GM23338 (cell line): Measurements from ENCODE around the gene ANKRD60. TPM values are rescaled to one million over a fixed set of nuclear protein-coding genes. Genes with fewer than 3 reads are reported as not detected.

Source experiments
- ATAC-seq: fragments of 200-7000 bp; cut with Tn5 transposase; 3 replicates; pipeline ENCODE4 v1.9.1; 2020
- DNase-seq: peaks from one replicate; pipeline ENCODE4 v3.0.0-alpha.2; 2015; ENCODE audit warnings: low spot score
- H2AFZ ChIP-seq: fragments of 200-600 bp; sonication (generic); 2 replicates; pipeline ENCODE4 v1.8.0; 2016; ENCODE audit warnings: antibody characterized with exemption, mild to moderate bottlenecking, moderate library complexity
- H3F3A ChIP-seq: fragments of 200-600 bp; sonication (generic); replicated peaks from 2 replicates; pipeline ENCODE4 v1.8.0; 2017; ENCODE audit warnings: antibody characterized with exemption, mixed run types, low read depth
- H3K27ac ChIP-seq: fragments of 200-600 bp; sonication (generic); 2 replicates; pipeline ENCODE4 v1.6.1; 2016; ENCODE audit warnings: low read depth
- H3K27me3 ChIP-seq: fragments of 200-600 bp; sonication (generic); 2 replicates; pipeline ENCODE4 v1.8.0; 2016; ENCODE audit warnings: mild to moderate bottlenecking, mixed run types, moderate library complexity; ENCODE audit not compliant: insufficient read depth
- H3K36me3 ChIP-seq: fragments of 200-600 bp; sonication (generic); 2 replicates; pipeline ENCODE4 v1.8.0; 2016; ENCODE audit warnings: mild to moderate bottlenecking; ENCODE audit not compliant: insufficient read depth
- H3K4me1 ChIP-seq: fragments of 200-600 bp; sonication (generic); 2 replicates; pipeline ENCODE4 v1.8.0; 2016; ENCODE audit warnings: mild to moderate bottlenecking, moderate library complexity; ENCODE audit not compliant: insufficient read depth
- H3K4me2 ChIP-seq: fragments of 200-600 bp; sonication (generic); 2 replicates; pipeline ENCODE4 v1.7.1; 2017; ENCODE audit warnings: mixed run types
- H3K4me3 ChIP-seq: fragments of 200-600 bp; sonication (generic); 2 replicates; pipeline ENCODE4 v1.6.1; 2016; ENCODE audit warnings: mixed run types
- H3K79me2 ChIP-seq: fragments of 200-600 bp; sonication (generic); replicated peaks from 2 replicates; pipeline ENCODE4 v1.8.0; 2017; ENCODE audit warnings: mild to moderate bottlenecking; ENCODE audit not compliant: insufficient read depth
- H3K9me2 ChIP-seq: fragments of 200-600 bp; sonication (generic); 2 replicates; pipeline ENCODE4 v1.8.0; 2017; ENCODE audit not compliant: insufficient read depth
- H4K20me1 ChIP-seq: fragments of 200-600 bp; sonication (generic); replicated peaks from 2 replicates; pipeline ENCODE4 v1.8.0; 2017; ENCODE audit warnings: mild to moderate bottlenecking; ENCODE audit not compliant: insufficient read depth
- H3K27ac Mint-ChIP-seq: 2 replicates; pipeline ENCODE4 v1.8.0; 2020; ENCODE audit warnings: inconsistent platforms, mild to moderate bottlenecking, moderate library complexity, mixed read lengths
- H3K27me3 Mint-ChIP-seq: 3 replicates; pipeline ENCODE4 v1.8.0; 2022; ENCODE audit warnings: low read depth, mild to moderate bottlenecking, moderate library complexity, mixed read lengths, inconsistent platforms; ENCODE audit not compliant: insufficient read depth, poor library complexity
- H3K36me3 Mint-ChIP-seq: 3 replicates; pipeline ENCODE4 v1.8.0; 2021; ENCODE audit warnings: low read depth, mild to moderate bottlenecking, inconsistent platforms, moderate library complexity, mixed read lengths
- H3K4me1 Mint-ChIP-seq: 3 replicates; pipeline ENCODE4 v1.8.0; 2020; ENCODE audit warnings: mild to moderate bottlenecking, inconsistent platforms, mixed read lengths
- H3K4me3 Mint-ChIP-seq: 3 replicates; pipeline ENCODE4 v1.8.0; 2021; ENCODE audit warnings: moderate library complexity, mild to moderate bottlenecking, inconsistent platforms, mixed read lengths
- H3K9me3 Mint-ChIP-seq: 3 replicates; pipeline ENCODE4 v1.8.0; 2020; ENCODE audit warnings: moderate library complexity, mild to moderate bottlenecking, inconsistent platforms, mixed read lengths
- CREB1 ChIP-seq: fragments of 250-450 bp; sonication (Bioruptor Pico); IDR thresholded peaks from 2 replicates; pipeline ENCODE4 v1.5.0; 2020; ENCODE audit warnings: low read depth, mild to moderate bottlenecking, moderate library complexity
- ETS1 ChIP-seq: IDR thresholded peaks from 2 replicates; pipeline ENCODE4 v1.6.1; 2016; ENCODE audit warnings: antibody characterized with exemption
- EZH2 ChIP-seq: fragments of 200-600 bp; sonication (generic); IDR thresholded peaks from one replicate; pipeline ENCODE4 v1.8.0; 2017; ENCODE audit warnings: antibody characterized with exemption, mild to moderate bottlenecking, low read depth; ENCODE audit not compliant: unreplicated experiment
- EZH2phosphoT487 ChIP-seq: fragments of 200-600 bp; sonication (generic); IDR thresholded peaks from one replicate; pipeline ENCODE4 v1.8.1; 2018; ENCODE audit warnings: antibody characterized with exemption; ENCODE audit not compliant: unreplicated experiment
- JUNB ChIP-seq: IDR thresholded peaks from one replicate; pipeline ENCODE4 v1.6.1; 2016; ENCODE audit warnings: antibody characterized with exemption; ENCODE audit not compliant: unreplicated experiment
- NANOG ChIP-seq: IDR thresholded peaks from 2 replicates; pipeline ENCODE4 v1.6.1; 2016; ENCODE audit warnings: antibody characterized with exemption, borderline replicate concordance
- POLR2AphosphoS5 ChIP-seq: IDR thresholded peaks from 2 replicates; pipeline ENCODE4 v1.6.1; 2016; ENCODE audit warnings: antibody characterized with exemption, low read depth
- STAT1 ChIP-seq: IDR thresholded peaks from one replicate; pipeline ENCODE4 v1.6.1; 2016; ENCODE audit warnings: antibody characterized with exemption; ENCODE audit not compliant: unreplicated experiment
- ZNF114 ChIP-seq: fragments of 250-450 bp; sonication (Bioruptor Pico); IDR thresholded peaks from 2 replicates; pipeline ENCODE4 v1.5.0; 2020; ENCODE audit warnings: mild to moderate bottlenecking, moderate library complexity
- ZNF331 ChIP-seq: fragments of 250-450 bp; sonication (Bioruptor Pico); IDR thresholded peaks from 2 replicates; pipeline ENCODE4 v1.5.0; 2020; ENCODE audit warnings: low read depth, mild to moderate bottlenecking, moderate library complexity
- ZNF462 ChIP-seq: fragments of 250-450 bp; sonication (Bioruptor Pico); IDR thresholded peaks from 2 replicates; pipeline ENCODE4 v1.5.0; 2020; ENCODE audit warnings: mild to moderate bottlenecking, moderate library complexity
- polyA plus RNA-seq: library from polyadenylated mRNA; unstranded; fragments of >200 nt; fragmentation: Nextera tagmentation; extraction: Ambion mirVana; gene quantifications from 2 replicates; pipeline ENCODE4 v1.2.1, GENCODE V29; 2016
- total RNA-seq: library from RNA; depleted of rRNA; stranded (reverse); fragments of >200 nt; shearing (Covaris generic); gene quantifications from 2 replicates; pipeline ENCODE4 v1.2.3, GENCODE V29; 2014
- TF ChIP-seq, protein P1 (sequence below): IDR thresholded peaks from one replicate; pipeline ENCODE4 v1.6.1; 2018; ENCODE audit warnings: antibody characterized with exemption; ENCODE audit not compliant: unreplicated experiment
- TF ChIP-seq, protein P2 (sequence below), 2 experiments: fragments of 200-600 bp in 1 of 2; sonication (generic) in 1 of 2; conservative IDR thresholded peaks; 2 replicates each; pipeline versions ENCODE4 v1.5.1 to v1.6.1; 2016 to 2017; ENCODE audit warnings: antibody characterized with exemption in 2 of 2, low read depth in 2 of 2, mild to moderate bottlenecking in 2 of 2, moderate library complexity in 1 of 2

The ANKRD60 gene
- total and polyA plus RNA-seq, 2 experiments from 2014 or later = not detected

- H3K36me3 Mint-ChIP-seq = no peaks in the 10 kb centered on the region
- TF ChIP-seq STAT1 = no peak
- no peak for TF ChIP-seq JUNB
- TF ChIP-seq NANOG = no peak
- no peak for TF ChIP-seq POLR2AphosphoS5
- TF ChIP-seq ZNF462 (CRISPR knock-in tag) = no peak
- no peak for TF ChIP-seq EZH2phosphoT487
- TF ChIP-seq CREB1 = no peak
- TF ChIP-seq, protein P1, sequence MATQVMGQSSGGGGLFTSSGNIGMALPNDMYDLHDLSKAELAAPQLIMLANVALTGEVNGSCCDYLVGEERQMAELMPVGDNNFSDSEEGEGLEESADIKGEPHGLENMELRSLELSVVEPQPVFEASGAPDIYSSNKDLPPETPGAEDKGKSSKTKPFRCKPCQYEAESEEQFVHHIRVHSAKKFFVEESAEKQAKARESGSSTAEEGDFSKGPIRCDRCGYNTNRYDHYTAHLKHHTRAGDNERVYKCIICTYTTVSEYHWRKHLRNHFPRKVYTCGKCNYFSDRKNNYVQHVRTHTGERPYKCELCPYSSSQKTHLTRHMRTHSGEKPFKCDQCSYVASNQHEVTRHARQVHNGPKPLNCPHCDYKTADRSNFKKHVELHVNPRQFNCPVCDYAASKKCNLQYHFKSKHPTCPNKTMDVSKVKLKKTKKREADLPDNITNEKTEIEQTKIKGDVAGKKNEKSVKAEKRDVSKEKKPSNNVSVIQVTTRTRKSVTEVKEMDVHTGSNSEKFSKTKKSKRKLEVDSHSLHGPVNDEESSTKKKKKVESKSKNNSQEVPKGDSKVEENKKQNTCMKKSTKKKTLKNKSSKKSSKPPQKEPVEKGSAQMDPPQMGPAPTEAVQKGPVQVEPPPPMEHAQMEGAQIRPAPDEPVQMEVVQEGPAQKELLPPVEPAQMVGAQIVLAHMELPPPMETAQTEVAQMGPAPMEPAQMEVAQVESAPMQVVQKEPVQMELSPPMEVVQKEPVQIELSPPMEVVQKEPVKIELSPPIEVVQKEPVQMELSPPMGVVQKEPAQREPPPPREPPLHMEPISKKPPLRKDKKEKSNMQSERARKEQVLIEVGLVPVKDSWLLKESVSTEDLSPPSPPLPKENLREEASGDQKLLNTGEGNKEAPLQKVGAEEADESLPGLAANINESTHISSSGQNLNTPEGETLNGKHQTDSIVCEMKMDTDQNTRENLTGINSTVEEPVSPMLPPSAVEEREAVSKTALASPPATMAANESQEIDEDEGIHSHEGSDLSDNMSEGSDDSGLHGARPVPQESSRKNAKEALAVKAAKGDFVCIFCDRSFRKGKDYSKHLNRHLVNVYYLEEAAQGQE = no peak
- no peak for TF ChIP-seq ETS1
- TF ChIP-seq ZNF331 (CRISPR knock-in tag) = no peak
- TF ChIP-seq, protein P2, sequence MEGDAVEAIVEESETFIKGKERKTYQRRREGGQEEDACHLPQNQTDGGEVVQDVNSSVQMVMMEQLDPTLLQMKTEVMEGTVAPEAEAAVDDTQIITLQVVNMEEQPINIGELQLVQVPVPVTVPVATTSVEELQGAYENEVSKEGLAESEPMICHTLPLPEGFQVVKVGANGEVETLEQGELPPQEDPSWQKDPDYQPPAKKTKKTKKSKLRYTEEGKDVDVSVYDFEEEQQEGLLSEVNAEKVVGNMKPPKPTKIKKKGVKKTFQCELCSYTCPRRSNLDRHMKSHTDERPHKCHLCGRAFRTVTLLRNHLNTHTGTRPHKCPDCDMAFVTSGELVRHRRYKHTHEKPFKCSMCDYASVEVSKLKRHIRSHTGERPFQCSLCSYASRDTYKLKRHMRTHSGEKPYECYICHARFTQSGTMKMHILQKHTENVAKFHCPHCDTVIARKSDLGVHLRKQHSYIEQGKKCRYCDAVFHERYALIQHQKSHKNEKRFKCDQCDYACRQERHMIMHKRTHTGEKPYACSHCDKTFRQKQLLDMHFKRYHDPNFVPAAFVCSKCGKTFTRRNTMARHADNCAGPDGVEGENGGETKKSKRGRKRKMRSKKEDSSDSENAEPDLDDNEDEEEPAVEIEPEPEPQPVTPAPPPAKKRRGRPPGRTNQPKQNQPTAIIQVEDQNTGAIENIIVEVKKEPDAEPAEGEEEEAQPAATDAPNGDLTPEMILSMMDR (conservative IDR thresholded peaks at IDR 0.05; ENCODE audit: low read depth in 2 of 2) = no peak
- TF ChIP-seq ZNF114 (CRISPR knock-in tag) = no peak
- TF ChIP-seq EZH2 = no peak
- Histone ChIP-seq H4K20me1 (no peaks in the 10 kb centered on the region), H3K27me3 (peaks cover 16% of the 10 kb centered on the region), H2AFZ (no peak overlapping the region), H3K79me2 (no peaks in the 10 kb centered on the region), H3K4me3 (no peak overlapping the region), H3K9me2 (no peaks in the 10 kb centered on the region), H3K36me3 (no peaks in the 10 kb centered on the region), H3F3A (no peaks in the 10 kb centered on the region), H3K4me2 (no peak overlapping the region), H3K27ac (no peak overlapping the region), H3K4me1 (peaks cover 14% of the 10 kb centered on the region)
- H3K27me3 Mint-ChIP-seq = peaks cover 16% of the 10 kb centered on the region
- ATAC-seq (no peak), DNase-seq (no peak)
- H3K4me1 Mint-ChIP-seq = peaks cover 19% of the 10 kb centered on the region
- no peak overlapping the region for H3K4me3 Mint-ChIP-seq
- no peak overlapping the region for H3K27ac Mint-ChIP-seq
- no peaks in the 10 kb centered on the region; the same call in 1 of the 3 replicates for H3K9me3 Mint-ChIP-seq
Observed at GRCh38 chr20:58175836-58176235, 52.6 kb downstream of the ANKRD60 start.
